NCI-H1048 (cell line): ENCODE measurements around the gene TSPEAR.
"Not testable (repeated sequence)": the region's sequence is repeated elsewhere in the genome, so short reads cannot be mapped to it uniquely, and the experiment has no call there.

ENCODE experiments used
- DNase-seq: peaks from one replicate; lab custom pipeline; 2025; lab: John Stamatoyannopoulos, UW

The TSPEAR gene

DNA sequence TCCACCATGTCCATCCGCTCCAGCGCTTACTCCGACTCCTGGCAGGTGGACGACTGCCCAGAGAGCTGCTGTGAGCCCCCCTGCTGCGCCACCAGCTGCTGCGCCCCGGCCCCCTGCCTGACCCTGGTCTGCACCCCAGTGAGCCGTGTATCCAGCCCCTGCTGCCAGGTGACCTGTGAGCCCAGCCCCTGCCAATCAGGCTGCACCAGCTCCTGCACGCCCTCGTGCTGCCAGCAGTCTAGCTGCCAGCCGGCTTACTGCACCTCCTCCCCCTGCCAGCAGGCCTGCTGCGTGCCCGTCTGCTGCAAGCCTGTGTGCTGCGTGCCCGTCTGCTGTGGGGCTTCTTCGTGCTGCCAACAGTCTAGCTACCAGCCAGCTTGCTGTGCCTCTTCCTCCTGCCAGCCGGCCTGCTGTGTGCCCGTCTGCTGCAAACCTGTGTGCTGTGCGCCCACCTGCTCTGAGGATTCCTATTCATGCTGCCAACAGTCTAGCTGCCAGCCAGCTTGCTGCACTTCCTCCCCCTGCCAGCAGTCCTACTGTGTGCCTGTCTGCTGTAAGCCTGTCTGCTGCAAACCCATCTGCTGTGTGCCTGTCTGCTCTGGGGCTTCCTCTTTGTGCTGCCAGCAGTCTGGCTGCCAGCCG lies 84.1 kb downstream of the TSPEAR start:
- not testable (repeated sequence) for DNase-seq

GRCh38 chr21:44626673-44627143 lies 84.7 kb downstream of the TSPEAR start, which contains the start of gene KRTAP10-9:
Gene KRTAP10-9, plus strand, starts transcription at chr21:44627093. Its CDS starts 79 bp downstream, at chr21:44627172.
- no peak for DNase-seq

- no peak for DNase-seq
These were observed 85.1 kb downstream of the TSPEAR start for GRCh38 chr21:44626262-44626661.

DNA sequence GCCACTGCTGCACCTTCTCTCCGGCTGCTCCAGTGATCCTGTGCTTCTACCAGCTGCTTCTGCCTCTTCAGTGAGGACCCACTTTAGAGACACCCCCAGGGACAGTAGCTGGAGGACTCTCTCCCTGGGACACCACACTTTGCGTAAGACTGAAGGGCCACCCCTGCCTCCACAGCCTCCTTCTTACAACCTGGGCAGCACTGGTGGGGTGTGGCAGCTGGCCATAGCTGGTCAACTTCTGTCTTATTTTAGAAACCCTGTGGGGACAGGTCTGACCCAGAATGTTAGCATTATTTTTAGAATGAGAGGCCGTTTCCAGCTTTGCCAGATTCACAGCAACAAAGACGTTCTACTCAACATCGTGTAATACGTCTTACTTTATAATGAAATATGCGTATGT lies 85.6 kb downstream of the TSPEAR start:
- no peak for DNase-seq

GRCh38 chr21:44623575-44623974 lies 87.8 kb downstream of the TSPEAR start:
- DNase-seq: no peak

GRCh38 chr21:44619886-44620285 lies 91.5 kb downstream of the TSPEAR start:
- DNase-seq: no peak

DNA sequence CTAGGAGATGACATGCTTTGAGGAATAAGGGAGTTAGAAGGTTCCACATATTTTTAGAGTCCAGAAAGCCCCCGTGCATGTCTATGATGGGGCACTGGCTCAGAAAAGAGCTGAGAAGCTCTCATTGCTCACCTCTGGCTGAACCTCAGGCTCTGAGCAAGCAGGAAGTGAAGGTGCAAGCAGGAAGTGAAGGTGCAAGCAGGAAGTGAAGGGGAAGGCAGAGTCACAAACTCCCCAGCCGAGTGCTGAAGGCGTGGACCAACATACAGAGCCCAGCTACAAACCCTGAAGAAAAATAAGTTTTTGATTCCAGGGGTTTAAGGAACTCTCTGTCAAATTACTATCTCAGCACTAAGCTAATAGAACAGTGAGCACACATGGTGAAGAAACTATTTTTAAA lies 92.5 kb downstream of the TSPEAR start:
- no peak for DNase-seq

DNA sequence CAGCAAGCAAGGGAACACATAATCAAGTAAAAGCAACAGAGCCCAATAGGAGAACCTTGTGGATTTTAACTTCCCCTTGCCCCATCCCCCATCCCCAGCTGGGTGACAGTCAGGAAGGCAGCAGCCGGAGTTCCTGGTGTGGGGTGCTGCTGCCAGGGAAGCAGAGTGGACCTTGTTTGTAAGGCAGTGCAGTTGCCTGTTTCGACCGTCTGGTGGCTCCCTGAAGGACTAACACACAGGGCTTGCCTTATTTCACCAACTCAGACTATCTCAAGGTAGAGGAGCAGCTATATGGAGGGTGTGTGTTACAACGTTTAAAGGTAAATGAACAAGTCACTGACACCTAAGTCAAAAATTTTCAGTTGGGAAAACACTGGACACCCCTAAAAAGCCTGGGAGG lies 92.9 kb downstream of the TSPEAR start:
- DNase-seq: no peak

DNA sequence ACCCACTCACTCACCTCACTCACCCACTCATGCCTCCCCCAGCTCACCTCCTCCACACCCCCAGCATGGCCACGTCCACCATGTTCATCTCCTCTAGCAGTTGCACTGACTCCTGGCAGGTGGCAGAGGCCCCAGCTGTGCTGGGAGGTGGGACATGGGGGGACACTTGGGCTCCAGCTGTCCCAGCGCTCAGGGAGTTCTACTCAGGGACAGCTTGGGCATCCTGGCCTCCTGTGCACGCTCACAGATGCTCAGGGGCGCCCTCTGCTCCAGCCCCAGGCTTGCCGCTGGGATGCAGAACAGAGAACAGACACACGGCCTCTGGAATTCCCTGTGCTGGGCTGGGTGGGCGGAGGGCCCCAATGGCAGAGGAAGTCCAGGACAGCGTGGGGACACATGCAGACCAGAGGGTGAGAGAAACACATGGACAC lies 94.3 kb downstream of the TSPEAR start:
- no peak for DNase-seq

DNA sequence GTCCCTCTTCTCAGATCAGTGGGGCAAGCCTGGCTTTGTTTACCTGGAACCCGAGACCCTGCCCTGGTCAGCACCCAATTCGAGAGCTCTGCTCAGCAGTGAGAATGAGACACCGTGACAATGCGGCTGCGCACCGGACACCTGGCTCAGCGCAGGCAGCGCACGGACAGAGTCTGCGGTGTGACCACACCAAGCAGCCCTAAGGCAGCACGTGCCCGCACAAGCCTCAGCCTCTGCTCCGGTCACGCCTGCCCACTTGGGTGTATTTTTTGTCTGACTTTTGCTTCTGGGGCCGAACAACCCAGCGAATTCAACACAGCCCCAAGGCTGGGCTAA lies 94.8 kb downstream of the TSPEAR start:
- no peak for DNase-seq

DNA sequence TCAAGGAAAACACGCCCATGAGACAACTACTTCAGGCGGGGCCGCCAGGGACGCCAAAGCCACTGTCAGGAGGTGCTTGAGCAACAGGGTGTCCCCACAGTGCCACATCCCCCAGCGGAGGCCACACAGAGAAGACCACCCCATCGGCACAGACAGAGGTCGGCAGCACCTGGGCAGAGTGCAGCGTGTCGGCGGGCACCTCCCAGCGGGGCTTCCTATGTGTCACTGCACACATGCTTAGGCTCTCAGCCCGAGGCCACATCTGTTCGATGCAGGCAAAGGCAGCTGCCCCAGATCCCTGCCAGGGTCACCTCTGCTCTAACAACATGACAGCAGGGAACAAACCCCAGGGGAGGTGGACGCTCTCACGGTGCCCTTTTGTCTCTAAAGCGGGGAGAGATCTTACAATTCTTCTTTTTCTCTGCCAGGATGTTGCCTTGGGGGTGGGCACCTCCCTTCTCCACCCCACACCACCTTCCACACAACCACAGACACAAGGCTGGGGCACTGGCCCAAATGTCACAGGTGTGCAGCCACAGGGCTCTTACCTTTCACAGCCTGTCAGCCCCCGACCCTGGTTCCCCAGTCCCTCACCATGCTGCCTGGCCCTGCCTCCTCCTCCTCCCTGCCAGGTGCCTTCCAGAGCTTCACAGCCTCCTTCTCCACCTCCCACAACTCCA lies 95.3 kb downstream of the TSPEAR start:
- no peak for DNase-seq

DNA sequence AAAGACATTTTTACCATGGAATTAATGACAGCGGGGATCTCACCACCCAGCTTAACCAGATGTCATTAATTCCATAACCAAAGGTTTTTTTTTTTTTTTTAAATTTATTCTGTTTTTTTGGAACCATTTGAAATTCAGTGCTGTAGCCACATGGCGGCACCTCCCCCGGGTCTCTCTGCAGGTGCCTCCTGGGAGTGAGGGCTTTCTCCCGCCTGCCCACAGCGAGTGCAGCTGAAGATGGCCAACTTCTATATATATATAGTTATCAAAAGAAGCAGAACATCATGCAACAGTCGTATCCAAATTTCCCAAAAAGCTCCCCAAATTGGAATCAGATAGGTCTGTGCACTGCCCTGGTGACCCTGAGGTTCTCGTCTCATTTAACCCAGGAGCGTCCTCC lies 95.9 kb downstream of the TSPEAR start:
- no peak for DNase-seq

DNA sequence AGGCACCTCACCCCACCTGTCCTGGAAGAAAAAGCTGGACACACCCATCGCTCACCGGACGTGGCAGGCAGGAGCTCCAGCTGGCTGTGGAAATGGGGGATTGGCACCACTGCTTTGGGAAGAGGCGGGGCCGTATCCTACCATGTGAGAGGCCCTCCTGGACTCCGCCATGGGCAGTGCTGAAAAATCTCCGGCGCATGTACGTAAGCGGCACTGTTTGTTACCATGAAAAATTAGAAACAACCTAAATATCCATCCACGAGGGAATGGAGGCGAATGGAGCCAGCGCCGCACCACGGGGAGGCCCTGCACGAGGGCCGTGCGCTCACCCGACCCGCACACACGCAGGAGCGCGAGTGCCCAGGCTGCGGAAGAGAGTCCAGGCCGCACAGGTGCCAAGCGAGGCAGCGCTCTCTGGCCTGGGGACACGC lies 96.4 kb downstream of the TSPEAR start:
- DNase-seq: no peak

DNA sequence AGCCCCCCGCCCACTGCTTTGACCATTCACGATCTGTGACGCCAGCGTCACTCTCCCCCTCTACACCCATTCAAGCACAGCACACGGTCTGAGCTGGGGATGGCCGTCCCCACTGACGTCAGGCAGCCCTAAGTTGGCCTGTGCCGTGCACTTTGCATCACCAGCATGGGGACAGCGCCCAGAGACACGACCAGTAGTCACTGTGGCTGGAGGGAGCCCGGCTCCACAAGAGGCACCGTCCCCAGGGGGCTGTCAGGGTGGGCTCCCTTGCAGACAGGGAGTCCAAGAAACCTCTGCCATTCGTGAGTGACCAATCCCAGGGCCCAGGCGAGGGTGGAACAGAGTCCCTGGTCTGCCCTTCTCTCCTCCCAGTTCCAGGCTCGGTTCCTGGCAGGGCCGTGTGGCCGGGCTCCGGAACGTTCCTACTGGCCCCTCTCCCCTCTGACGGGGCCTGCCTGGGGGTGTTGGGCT lies 97.2 kb downstream of the TSPEAR start:
- DNase-seq: no peak

- no peak for DNase-seq
These were observed 97.8 kb downstream of the TSPEAR start for GRCh38 chr21:44613386-44614155.

- DNase-seq: no peak
These were observed 98.6 kb downstream of the TSPEAR start for GRCh38 chr21:44612669-44613229.

DNA sequence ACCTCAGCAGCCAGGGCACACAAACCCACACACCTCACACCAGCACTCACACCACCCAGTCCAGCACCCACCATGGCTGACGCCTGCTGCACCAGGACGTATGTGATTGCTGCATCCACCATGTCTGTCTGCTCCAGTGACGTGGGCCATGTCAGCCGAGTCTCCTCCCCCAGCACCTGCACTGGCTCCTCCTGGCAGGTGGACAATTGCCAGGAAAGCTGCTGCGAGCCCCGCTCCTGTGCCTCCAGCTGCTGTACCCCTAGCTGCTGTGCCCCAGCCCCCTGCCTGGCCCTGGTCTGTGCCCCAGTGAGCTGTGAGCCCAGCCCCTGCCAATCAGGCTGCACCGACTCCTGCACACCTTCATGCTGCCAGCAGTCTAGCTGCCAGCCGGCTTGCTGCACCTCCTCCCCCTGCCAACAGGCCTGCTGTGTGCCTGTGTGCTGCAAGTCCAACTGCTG lies 99.3 kb downstream of the TSPEAR start, which contains the start of gene KRTAP10-8:
Gene KRTAP10-8, plus strand, starts transcription at position 51 of the 458 bp plus-strand sequence. Its CDS starts 22 bp downstream, at position 73.
- DNase-seq: no peak

DNA sequence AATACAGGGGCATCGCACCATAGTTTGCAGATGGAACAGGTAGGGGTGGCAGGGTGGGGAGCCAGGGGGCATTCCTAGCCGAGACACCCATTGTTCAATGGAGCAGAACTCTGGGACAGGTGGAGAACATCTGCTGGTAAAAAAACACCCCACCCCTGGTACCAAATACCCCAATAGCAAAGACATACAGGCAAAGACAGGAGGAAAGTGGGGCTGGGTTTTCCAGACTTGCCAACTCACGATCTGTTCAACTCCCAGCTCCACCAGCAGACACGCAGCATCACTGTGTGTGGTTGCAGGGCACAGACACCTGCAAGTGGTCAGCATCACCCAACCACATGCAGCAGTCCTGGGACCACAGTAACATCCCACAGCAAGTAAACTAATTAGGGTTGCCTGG lies 99.8 kb downstream of the TSPEAR start:
- no peak for DNase-seq

DNA sequence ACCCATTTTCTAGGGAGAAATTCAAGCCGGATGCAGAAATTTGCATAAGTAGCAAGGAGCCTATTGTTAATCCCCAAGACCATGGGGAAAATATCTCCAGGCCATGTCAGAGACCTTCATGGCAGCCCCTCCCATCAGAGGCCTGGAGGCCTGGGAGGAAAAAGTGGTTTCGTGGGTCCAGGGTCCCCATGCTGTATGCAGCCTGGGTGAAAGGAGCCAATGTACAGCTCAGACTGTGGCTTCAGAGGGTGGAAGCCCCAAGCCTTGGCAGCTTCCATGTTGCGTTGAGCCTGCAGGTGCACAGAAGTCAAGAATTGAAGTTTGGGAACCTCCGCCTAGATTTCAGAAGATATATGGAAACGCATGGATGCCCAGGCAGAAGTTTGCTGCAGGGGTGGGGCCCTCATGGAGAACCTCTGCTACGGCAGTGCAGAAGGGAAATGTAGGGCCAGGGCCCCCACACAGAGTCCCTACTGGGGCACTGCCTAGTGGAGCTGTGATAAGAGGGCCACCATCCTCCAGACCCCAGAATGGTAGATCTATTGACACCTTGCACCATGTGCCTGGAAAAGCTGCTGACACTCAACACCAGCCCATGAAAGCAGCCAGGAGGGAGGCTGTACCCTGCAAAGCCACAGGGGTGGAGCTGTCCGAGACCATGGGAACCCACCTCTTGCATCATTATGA lies 101.1 kb downstream of the TSPEAR start:
- DNase-seq: not testable (repeated sequence)

DNA sequence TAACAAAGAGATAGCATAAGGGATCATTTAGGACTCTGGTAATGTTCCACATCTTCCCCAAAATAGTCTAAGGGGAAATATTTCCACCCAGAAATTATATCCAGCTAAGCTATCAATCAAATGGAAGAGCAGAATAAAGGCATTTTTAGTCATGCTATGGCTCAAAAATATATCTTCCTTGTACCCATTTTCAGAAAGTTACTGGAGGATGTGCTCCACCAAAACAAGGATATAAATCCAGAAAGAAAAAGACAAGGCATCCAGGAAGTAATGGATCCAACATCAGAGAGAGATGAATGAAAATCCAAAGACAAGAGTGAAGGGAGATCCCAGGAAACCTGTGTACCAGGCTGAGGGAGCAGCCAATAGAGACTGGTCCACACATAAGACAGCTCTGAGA lies 102.2 kb downstream of the TSPEAR start:
- no peak for DNase-seq

DNA sequence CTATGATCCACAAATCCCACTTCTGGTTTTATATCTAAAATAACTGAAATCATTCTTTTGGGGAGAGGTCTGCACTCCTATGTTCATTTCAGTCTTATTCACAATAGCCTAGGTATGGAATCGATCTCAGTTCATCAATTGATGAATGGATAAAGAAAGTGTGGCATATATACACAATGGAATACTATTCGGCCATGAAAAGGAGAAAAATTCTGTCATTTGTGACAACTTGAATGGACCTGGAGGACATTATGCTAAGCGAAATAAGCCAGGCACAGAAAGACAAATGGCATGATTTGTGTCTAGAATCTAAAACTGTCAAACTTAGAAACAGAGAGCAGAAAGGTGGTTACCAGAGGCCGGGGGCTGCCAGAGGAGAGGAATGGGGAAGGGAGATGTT lies 104.9 kb downstream of the TSPEAR start:
- DNase-seq: no peak

GRCh38 chr21:44603911-44604310 lies 107.5 kb downstream of the TSPEAR start:
- DNase-seq: no peak
